Spinal cord (tissue), 10 donors: ENCODE data around the gene TULP3. TPM values are rescaled to one million over a fixed set of nuclear protein-coding genes. Genes with fewer than 3 reads are reported as not detected.

Experiments used
- DNase-seq, 6 donors: peaks; one replicate each; pipeline versions ENCODE4 v3.0.0 to v3.0.0-alpha.2; 2013 to 2015; ENCODE audit warnings: low spot score in 6 of 6, low read depth in 4 of 6
- H3K27ac ChIP-seq: one replicate; pipeline ENCODE4 v1.5.1; 2013; ENCODE audit warnings: low read depth, low read length, control low read depth
- H3K27me3 ChIP-seq: one replicate; pipeline ENCODE4 v1.6.1; 2013; ENCODE audit warnings: low read length; ENCODE audit not compliant: control insufficient read depth, insufficient read depth
- H3K36me3 ChIP-seq: one replicate; pipeline ENCODE4 v1.6.1; 2013; ENCODE audit warnings: low read length; ENCODE audit not compliant: control insufficient read depth, insufficient read depth
- H3K4me1 ChIP-seq: one replicate; pipeline ENCODE4 v1.6.1; 2013; ENCODE audit warnings: low read length; ENCODE audit not compliant: control insufficient read depth, insufficient read depth
- H3K4me3 ChIP-seq: one replicate; pipeline ENCODE4 v1.5.1; 2013; ENCODE audit warnings: low read depth, low read length, control low read depth
- H3K9me3 ChIP-seq: one replicate; pipeline ENCODE4 v1.6.1; 2013; ENCODE audit warnings: low read length; ENCODE audit not compliant: control insufficient read depth, insufficient read depth
- WGBS: methylation state at CpG from one replicate; pipeline ENCODE4 v1.1.5; 2013; ENCODE audit warnings: missing lambda C conversion rate; ENCODE audit not compliant: insufficient coverage; 5-methylcytosine and 5-hydroxymethylcytosine counted together
- long read RNA-seq, 4 donors: transcript quantifications; one replicate each; lab custom pipeline, GENCODE V29; 2026
- polyA plus RNA-seq, 2 donors: library from polyadenylated mRNA; unstranded; fragments of 120-200 nt; gene quantifications; one replicate each; pipeline ENCODE4 v1.2.1, GENCODE V29; 2013; ENCODE audit not compliant: insufficient read length in 2 of 2
- total RNA-seq, 2 donors: library from RNA; depleted of rRNA in 1 of 2; stranded (reverse); fragments of 120-200 nt in 1 of 2; fragments of >200 nt in 1 of 2; gene quantifications; one replicate each; pipeline versions ENCODE4 v1.2.3 to v1.2.4, GENCODE V29; 2013 to 2014
- donor health status: healthy.

The TULP3 gene
- total RNA-seq (10 to 100 TPM; 13.0 to 23.9 TPM), polyA plus RNA-seq (10 to 100 TPM; 24.6 to 29.6 TPM)
- long read RNA-seq, donor 1, partial matches to known transcripts = 0 of 5 reads
- long read RNA-seq, donor 1, other reads (novel, unspliced or antisense) = 0 of 5 reads
- long read RNA-seq, donor 2, partial matches to known transcripts = 0 of 2 reads
- long read RNA-seq, donor 2, other reads (novel, unspliced or antisense) = 0 of 2 reads
- long read RNA-seq, donor 3, partial matches to known transcripts = 0 of 3 reads
- long read RNA-seq, donor 3, other reads (novel, unspliced or antisense) = 0 of 3 reads
- long read RNA-seq, donor 4, transcript TULP3-202 (11 exons, 3,076 nt) = major isoform, 5 of 5 reads
- long read RNA-seq, donor 4, partial matches to known transcripts = 0 of 5 reads
- long read RNA-seq, donor 4, other reads (novel, unspliced or antisense) = 0 of 5 reads

GRCh38 chr12:2890388-2891239, at the start of gene TULP3:
TULP3 (plus strand) TSS chr12:2890891; CDS start chr12:2890948, 57 bp downstream.
- H3K27ac ChIP-seq = peak within 1 kb of the TSS; percentile 97
- peaks cover 30% of the 10 kb centered on the region for H3K4me1 ChIP-seq
- H3K27me3 ChIP-seq = no peaks in the 10 kb centered on the region
- peak within 1 kb of the TSS; percentile 99 for H3K4me3 ChIP-seq
- H3K36me3 ChIP-seq = peaks cover 18% of the 10 kb centered on the region
- DNase-seq = peak; percentile 92 to 99 (median 97)
- under 1% methylated on average over 83 of the region's 83 CpGs for WGBS
- no peaks in the 10 kb centered on the region for H3K9me3 ChIP-seq

DNA sequence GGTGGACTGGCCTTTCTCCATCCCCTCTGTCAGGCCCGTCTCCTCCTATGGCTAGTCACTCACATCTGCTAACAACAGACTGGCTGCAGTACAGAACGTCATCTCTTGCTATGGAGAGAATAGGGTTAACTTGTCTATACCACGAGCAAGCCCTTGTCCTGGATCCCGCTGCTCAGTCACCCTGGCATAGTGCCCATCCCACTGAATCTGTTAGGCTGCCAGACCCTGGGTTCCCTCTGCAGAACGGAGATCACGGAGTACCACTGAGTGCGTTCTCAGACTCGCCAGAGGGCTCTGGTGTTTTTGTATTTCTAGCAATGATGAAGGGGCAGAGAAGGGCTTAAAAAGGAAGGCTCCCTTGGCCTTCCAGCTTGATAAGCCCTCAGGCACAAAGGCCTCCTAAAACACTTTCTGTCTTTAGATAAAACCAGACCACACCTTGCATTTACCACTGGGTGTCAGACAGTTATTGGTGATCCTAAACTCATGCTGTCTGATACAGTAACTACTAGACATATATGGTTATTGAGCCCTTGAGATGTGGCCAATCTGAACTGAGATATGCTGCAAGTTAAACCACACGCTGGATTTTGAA, 49.5 kb upstream of the TULP3 start:
- peak in 2 of 6 donors; percentile 49 to 50 for DNase-seq
- peak overlapping the region; percentile 57 for H3K27ac ChIP-seq
- 4% methylated on average over 6 of the region's 9 CpGs for WGBS

DNA sequence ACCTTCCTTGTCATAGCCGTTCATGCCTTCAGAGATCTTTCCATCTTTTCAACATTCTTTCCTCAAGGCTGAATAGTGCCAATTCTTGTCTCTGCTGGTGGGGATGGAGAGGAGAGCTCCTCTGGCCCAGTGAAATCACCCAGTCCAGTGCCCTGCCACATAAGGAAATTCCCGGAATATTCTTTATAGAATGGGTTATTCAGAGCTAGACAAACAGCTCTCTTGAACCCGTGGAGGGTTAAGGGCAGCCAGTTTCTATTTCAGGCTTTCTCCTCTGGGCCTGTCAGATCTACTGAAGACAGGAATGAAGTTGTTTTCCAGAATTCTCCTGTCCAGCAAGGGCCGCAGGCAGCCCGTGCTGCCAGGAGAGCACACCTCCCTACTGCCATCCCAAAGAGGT, 47.7 kb upstream of the TULP3 start:
- 90% methylated on average over 4 of the region's 5 CpGs for WGBS
- peak overlapping the region; percentile 83 for H3K27ac ChIP-seq
- H3K36me3 ChIP-seq = no peaks in the 10 kb centered on the region
- H3K9me3 ChIP-seq = no peaks in the 10 kb centered on the region
- peaks cover 33% of the 10 kb centered on the region for H3K4me1 ChIP-seq
- DNase-seq = no peak
- no peaks in the 10 kb centered on the region for H3K27me3 ChIP-seq
- H3K4me3 ChIP-seq = no peak overlapping the region

More for the DNA sequence above, 49.5 kb upstream of the TULP3 start:
- H3K36me3 ChIP-seq = no peaks in the 10 kb centered on the region
- no peaks in the 10 kb centered on the region for H3K27me3 ChIP-seq
- H3K4me3 ChIP-seq = no peak overlapping the region
- peaks cover 28% of the 10 kb centered on the region for H3K4me1 ChIP-seq
- H3K9me3 ChIP-seq = no peaks in the 10 kb centered on the region

DNA sequence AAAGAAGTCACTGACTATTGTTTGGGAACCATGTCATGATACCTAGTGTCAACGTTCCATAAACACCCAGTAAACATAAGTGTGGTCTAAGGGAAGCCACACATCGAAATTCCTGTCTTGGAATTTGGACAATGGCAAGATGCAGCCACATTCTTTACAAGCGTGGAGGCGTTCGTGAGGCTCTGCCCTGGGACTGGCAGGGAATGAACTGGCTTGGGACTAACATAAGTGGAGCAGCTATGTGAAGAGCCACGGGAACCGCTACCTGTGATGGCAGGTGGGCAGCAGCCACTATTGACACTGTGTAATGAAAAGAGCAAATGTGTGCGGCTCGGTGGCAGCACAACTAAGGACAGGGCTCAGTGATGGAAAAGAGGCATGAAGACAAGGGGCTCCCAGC, 45.9 kb upstream of the TULP3 start:
- Histone ChIP-seq H3K27me3 (no peaks in the 10 kb centered on the region), H3K27ac (peak overlapping the region; percentile 69), H3K36me3 (no peaks in the 10 kb centered on the region), H3K9me3 (no peaks in the 10 kb centered on the region), H3K4me3 (no peak overlapping the region), H3K4me1 (peaks cover 33% of the 10 kb centered on the region)
- no peak for DNase-seq
- WGBS = 87% methylated on average over 8 of the region's 9 CpGs

GRCh38 chr12:2845280-2845679, 45.4 kb upstream of the TULP3 start:
- H3K4me3 ChIP-seq = no peak overlapping the region
- peaks cover 33% of the 10 kb centered on the region for H3K4me1 ChIP-seq
- H3K9me3 ChIP-seq = no peaks in the 10 kb centered on the region
- no peaks in the 10 kb centered on the region for H3K27me3 ChIP-seq
- whole genome bisulfite sequencing = 34% methylated on average over 3 of the region's 6 CpGs
- peak overlapping the region; percentile 69 for H3K27ac ChIP-seq
- DNase-seq = peak in 1 of 6 donors; percentile 34
- H3K36me3 ChIP-seq = no peaks in the 10 kb centered on the region

GRCh38 chr12:2851931-2852330, 38.8 kb upstream of the TULP3 start:
- Histone ChIP-seq H3K27ac (no peak overlapping the region), H3K4me1 (peaks cover 6% of the 10 kb centered on the region), H3K27me3 (no peaks in the 10 kb centered on the region), H3K9me3 (no peaks in the 10 kb centered on the region), H3K36me3 (peaks cover 5% of the 10 kb centered on the region), H3K4me3 (no peak overlapping the region)
- no CpG with 5 or more reads among the region's 3 CpGs for whole genome bisulfite sequencing
- DNase-seq = no peak

DNA sequence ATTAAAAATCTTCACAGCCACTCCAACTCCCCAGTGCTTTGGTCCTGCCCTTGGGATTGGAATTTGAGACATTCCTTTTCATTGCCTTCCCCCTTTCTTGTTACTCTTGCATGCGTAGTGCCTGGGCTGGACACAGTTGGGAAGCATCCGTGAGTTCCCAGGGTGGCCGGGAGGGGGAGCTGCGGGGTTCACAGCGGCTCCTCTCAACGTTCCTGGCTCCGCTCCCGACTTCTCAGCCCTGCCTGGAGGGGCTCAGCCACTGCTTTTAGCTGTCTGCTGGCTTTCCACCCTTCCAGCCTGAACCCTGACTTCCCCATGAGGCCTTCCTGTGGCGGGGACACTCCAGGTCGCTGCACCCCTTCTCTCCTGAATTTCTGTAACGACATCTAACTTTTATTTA, 37.1 kb upstream of the TULP3 start:
- DNase-seq = peak in 4 of 6 donors; percentile 60 to 93 (median 77)
- Histone ChIP-seq H3K9me3 (no peaks in the 10 kb centered on the region), H3K27me3 (no peaks in the 10 kb centered on the region), H3K4me1 (peaks cover 6% of the 10 kb centered on the region), H3K27ac (no peak overlapping the region), H3K36me3 (peaks cover 11% of the 10 kb centered on the region), H3K4me3 (no peak overlapping the region)
- WGBS = 2% methylated on average over 8 of the region's 11 CpGs

DNA sequence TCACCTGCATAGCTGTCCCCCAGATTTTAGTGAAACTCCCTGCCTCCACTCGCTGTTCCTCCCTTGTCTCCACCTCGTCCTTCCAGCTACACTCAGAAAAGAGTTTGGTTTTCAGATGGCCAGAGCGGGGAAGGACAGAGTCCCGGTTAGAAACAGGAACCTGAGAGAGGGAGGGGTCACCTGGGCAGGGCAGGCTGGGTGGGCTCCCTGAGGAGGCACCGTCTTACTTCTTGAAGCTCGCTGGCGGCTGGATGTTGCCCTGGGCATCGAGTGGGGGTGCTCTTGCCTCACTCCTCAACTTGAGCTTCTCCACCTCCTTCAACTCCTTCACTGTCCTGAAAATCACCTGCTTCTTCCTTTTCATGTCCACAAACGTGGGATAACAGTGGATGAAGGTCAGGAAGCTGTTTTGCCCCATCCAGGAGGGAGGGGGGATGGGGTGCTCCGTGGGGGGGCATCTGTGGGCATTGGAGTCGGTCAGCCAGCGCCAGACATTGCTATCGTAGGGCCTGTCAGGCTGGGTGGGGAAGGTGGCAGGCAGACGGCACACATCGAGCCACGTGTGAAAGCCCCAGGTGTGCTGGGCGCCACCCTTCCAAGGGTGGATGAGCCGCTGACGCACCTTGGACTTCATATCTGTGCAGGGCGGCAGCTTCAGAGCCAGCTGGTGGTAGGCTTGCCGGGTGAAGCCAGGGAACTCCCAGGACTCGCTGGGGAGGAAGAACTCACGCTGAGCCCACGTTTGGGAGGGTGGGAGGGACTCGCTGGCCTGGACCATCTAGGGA, 35.8 kb upstream of the TULP3 start:
- Histone ChIP-seq H3K27ac (no peak overlapping the region), H3K36me3 (peaks cover 20% of the 10 kb centered on the region), H3K4me3 (no peak overlapping the region), H3K9me3 (no peaks in the 10 kb centered on the region), H3K4me1 (peaks cover 6% of the 10 kb centered on the region), H3K27me3 (no peaks in the 10 kb centered on the region)
- WGBS = 84% methylated on average over 20 of the region's 25 CpGs
- no peak for DNase-seq

DNA sequence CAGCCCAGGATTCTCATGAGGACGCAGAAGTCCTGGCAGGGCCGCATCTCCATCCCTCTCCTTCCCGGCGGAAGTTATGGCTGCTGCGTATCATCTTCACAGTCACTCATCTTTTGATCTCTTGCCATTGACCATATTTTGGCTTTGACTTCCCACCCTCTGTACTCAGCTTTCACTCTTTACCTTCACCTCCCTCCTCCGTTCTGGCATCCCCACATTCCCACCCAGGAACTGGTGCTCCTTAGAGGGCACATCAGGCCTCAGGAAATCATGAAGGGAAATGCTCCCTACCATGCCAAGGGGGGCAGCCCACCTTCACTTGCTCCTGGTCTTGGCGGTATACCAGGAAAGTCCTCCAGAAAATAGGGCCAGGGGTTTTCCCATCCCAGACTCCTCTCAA, 35.1 kb upstream of the TULP3 start:
- H3K9me3 ChIP-seq = no peaks in the 10 kb centered on the region
- no peaks in the 10 kb centered on the region for H3K27me3 ChIP-seq
- no peak overlapping the region for H3K4me3 ChIP-seq
- 87% methylated on average over 7 of the region's 7 CpGs for WGBS
- no peak overlapping the region for H3K27ac ChIP-seq
- peaks cover 6% of the 10 kb centered on the region for H3K4me1 ChIP-seq
- DNase-seq = no peak
- peaks cover 20% of the 10 kb centered on the region for H3K36me3 ChIP-seq
